DOHH2 (cell line): ENCODE results near the gene CCR7.

Experiments used
- H3F3A ChIP-seq: fragments of 200-600 bp; sonication (generic), shearing (Covaris generic); 2 replicates; pipeline ENCODE4 v1.6.0; 2016; ENCODE audit warnings: antibody characterized with exemption, mild to moderate bottlenecking; ENCODE audit not compliant: control insufficient read depth, insufficient read depth
- H3K27ac ChIP-seq: fragments of 200-600 bp; sonication (generic); 2 replicates; pipeline ENCODE4 v1.5.1; 2014; ENCODE audit warnings: low read depth, mild to moderate bottlenecking, low read length, moderate library complexity
- H3K27me3 ChIP-seq: fragments of 200-600 bp; sonication (generic); 2 replicates; pipeline ENCODE4 v1.6.1; 2014; ENCODE audit warnings: mild to moderate bottlenecking, low read length, mixed read lengths; ENCODE audit not compliant: control insufficient read depth
- H3K36me3 ChIP-seq: fragments of 200-600 bp; sonication (generic); 2 replicates; pipeline ENCODE4 v1.6.1; 2014; ENCODE audit warnings: mild to moderate bottlenecking, low read length, moderate library complexity, mixed read lengths; ENCODE audit not compliant: control insufficient read depth
- H3K4me1 ChIP-seq: fragments of 200-600 bp; sonication (generic); 2 replicates; pipeline ENCODE4 v1.6.1; 2014; ENCODE audit warnings: mild to moderate bottlenecking, low read length, mixed read lengths; ENCODE audit not compliant: control insufficient read depth
- H3K4me2 ChIP-seq: fragments of 200-600 bp; sonication (generic); 2 replicates; pipeline ENCODE4 v1.6.0; 2014; ENCODE audit warnings: mild to moderate bottlenecking, low read length, moderate library complexity
- H3K4me3 ChIP-seq: fragments of 200-600 bp; sonication (generic); 2 replicates; pipeline ENCODE4 v1.5.1; 2014; ENCODE audit warnings: mild to moderate bottlenecking, low read length, mixed read lengths
- H3K79me2 ChIP-seq: fragments of 200-600 bp; sonication (generic); 2 replicates; pipeline ENCODE4 v1.6.1; 2014; ENCODE audit warnings: mild to moderate bottlenecking, low read length, mixed read lengths; ENCODE audit not compliant: control insufficient read depth
- H3K9me2 ChIP-seq: fragments of 200-600 bp; sonication (generic); replicated peaks from 2 replicates; pipeline ENCODE4 v1.6.1; 2014; ENCODE audit warnings: mild to moderate bottlenecking, low read length, mixed read lengths; ENCODE audit not compliant: control insufficient read depth
- H3K9me3 ChIP-seq: fragments of 200-600 bp; sonication (generic); 2 replicates; pipeline ENCODE4 v1.6.1; 2014; ENCODE audit warnings: antibody characterized with exemption, low read length, mixed read lengths; ENCODE audit not compliant: control insufficient read depth, insufficient read depth
- H4K20me1 ChIP-seq: fragments of 200-600 bp; sonication (generic); 2 replicates; pipeline ENCODE4 v1.6.0; 2014; ENCODE audit warnings: low read depth, mild to moderate bottlenecking, antibody characterized with exemption, low read length, moderate library complexity; ENCODE audit not compliant: control insufficient read depth, insufficient read depth
- CTCF ChIP-seq: fragments of 200-600 bp; sonication (generic); IDR thresholded peaks from one replicate; pipeline ENCODE4 v1.5.1; 2014; ENCODE audit warnings: antibody characterized with exemption, mild to moderate bottlenecking, low read depth, low read length; ENCODE audit not compliant: poor library complexity, severe bottlenecking
- EZH2phosphoT487 ChIP-seq: fragments of 200-600 bp; sonication (generic); IDR thresholded peaks from 2 replicates; pipeline ENCODE4 v1.6.1; 2017; ENCODE audit warnings: borderline replicate concordance, mild to moderate bottlenecking, antibody characterized with exemption, low read length, moderate library complexity, mixed read lengths

CCR7 gene

GRCh38 chr17:40515491-40516041 lies 49.7 kb downstream of the CCR7 start:
- no peak overlapping the region for H3K4me3 ChIP-seq
- no peaks in the 10 kb centered on the region for H3K79me2 ChIP-seq
- H3K36me3 ChIP-seq: no peaks in the 10 kb centered on the region
- no peaks in the 10 kb centered on the region for H3K9me3 ChIP-seq
- H3K9me2 ChIP-seq: no peaks in the 10 kb centered on the region
- no peak overlapping the region for H3K4me2 ChIP-seq
- H3K4me1 ChIP-seq: peaks cover 26% of the 10 kb centered on the region
- no peak overlapping the region for H3K27ac ChIP-seq
- TF ChIP-seq EZH2phosphoT487: no peak
- no peak for TF ChIP-seq CTCF
- 0 out of 2 replicates have a peak, but pooled peaks cover 3% of the 10 kb centered on the region for H4K20me1 ChIP-seq
- H3K27me3 ChIP-seq: peaks cover 47% of the 10 kb centered on the region
- H3F3A ChIP-seq: no peaks in the 10 kb centered on the region

GRCh38 chr17:40515011-40515410 lies 50.3 kb downstream of the CCR7 start:
- Histone ChIP-seq H3K27me3 (peaks cover 47% of the 10 kb centered on the region), H3K79me2 (no peaks in the 10 kb centered on the region), H3K4me2 (no peak overlapping the region), H3K36me3 (no peaks in the 10 kb centered on the region), H3K9me3 (no peaks in the 10 kb centered on the region), H3K4me1 (peaks cover 26% of the 10 kb centered on the region), H3K9me2 (no peaks in the 10 kb centered on the region), H3K27ac (no peak overlapping the region), H4K20me1 (0 out of 2 replicates have a peak, but pooled peaks cover 3% of the 10 kb centered on the region), H3F3A (no peaks in the 10 kb centered on the region), H3K4me3 (no peak overlapping the region)
- TF ChIP-seq CTCF (no peak), EZH2phosphoT487 (no peak)

- H3K9me3 ChIP-seq: no peaks in the 10 kb centered on the region
- H3K79me2 ChIP-seq: no peaks in the 10 kb centered on the region
- no peak overlapping the region for H3K4me3 ChIP-seq
- TF ChIP-seq EZH2phosphoT487 (no peak), CTCF (no peak)
- H4K20me1 ChIP-seq: 0 out of 2 replicates have a peak, but pooled peaks cover 3% of the 10 kb centered on the region
- H3F3A ChIP-seq: no peaks in the 10 kb centered on the region
- H3K9me2 ChIP-seq: no peaks in the 10 kb centered on the region
- H3K4me2 ChIP-seq: no peak overlapping the region
- H3K36me3 ChIP-seq: no peaks in the 10 kb centered on the region
- H3K27ac ChIP-seq: no peak overlapping the region
- peaks cover 26% of the 10 kb centered on the region for H3K4me1 ChIP-seq
- peaks cover 46% of the 10 kb centered on the region for H3K27me3 ChIP-seq
These were observed 51.0 kb downstream of the CCR7 start for GRCh38 chr17:40514013-40514875.
